Choroid plexus epithelial cell (primary cell): ENCODE data around the gene TMEM106C.

Source experiments
- DNase-seq: peaks from one replicate; pipeline ENCODE4 v3.0.0-alpha.2; 2010; ENCODE audit warnings: low read depth
- H3K4me3 ChIP-seq: 2 replicates; pipeline ENCODE4 v1.5.1; 2011; ENCODE audit warnings: low read depth, mild to moderate bottlenecking, control low read depth, low read length, moderate library complexity
- CTCF ChIP-seq: conservative IDR thresholded peaks from 2 replicates; pipeline ENCODE4 v1.5.1; 2011; ENCODE audit warnings: low read depth, mild to moderate bottlenecking, control low read depth, inconsistent platforms, low read length, moderate library complexity

TMEM106C gene

GRCh38 chr12:48002773-48003218, 39.4 kb downstream of the TMEM106C start:
- peak; percentile 33 for DNase-seq
- no peak for TF ChIP-seq CTCF
- H3K4me3 ChIP-seq: peak overlapping the region; percentile 24

DNA sequence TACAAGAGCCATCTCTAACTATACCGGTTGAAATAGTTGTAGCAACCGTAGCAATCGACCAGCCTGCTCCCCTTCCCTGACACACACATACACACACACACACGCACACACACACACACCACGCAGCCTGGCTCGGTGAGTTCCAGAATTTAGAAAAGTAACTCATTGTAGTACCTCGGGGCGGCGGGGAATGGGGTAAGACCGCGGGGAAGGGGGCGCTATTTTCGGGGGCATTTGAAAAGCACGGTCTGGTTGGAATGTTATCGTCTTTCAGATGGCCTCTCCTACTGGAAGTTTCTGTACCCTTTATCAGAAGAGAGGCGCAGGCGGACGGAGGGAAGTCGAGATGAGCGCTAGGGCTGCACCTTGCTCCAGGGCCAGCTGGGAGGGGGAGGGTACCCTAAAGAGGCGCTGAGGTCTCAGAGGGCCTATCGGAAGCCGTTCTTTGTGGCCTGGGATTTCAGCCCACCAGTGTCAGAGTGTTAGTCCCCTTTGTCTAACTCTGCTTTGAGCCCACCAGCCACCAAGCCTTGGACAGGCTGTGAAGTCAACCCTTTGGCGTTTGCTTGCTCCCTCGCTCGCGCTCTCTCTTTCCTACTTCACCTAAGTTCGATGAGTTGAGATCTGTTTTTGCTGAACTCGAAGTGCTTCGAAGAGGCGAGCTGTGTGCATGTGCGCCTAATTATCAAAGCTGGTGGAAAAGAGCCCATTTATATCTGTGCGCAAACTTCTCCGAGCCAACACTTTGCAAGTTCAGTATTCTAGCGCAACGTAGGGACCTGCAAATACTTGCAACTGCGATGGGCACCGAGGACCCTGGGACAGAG, 40.0 kb downstream of the TMEM106C start:
- no peak overlapping the region for H3K4me3 ChIP-seq
- no peak for DNase-seq
- no peak for TF ChIP-seq CTCF

GRCh38 chr12:48004053-48004941, 40.9 kb downstream of the TMEM106C start, which contains the start of gene COL2A1:
Gene COL2A1, minus strand, starts transcription at chr12:48004476. Its CDS starts 155 bp downstream, at chr12:48004321.
- no peak for TF ChIP-seq CTCF
- no peak for DNase-seq
- H3K4me3 ChIP-seq: no peak within 1 kb of the TSS

GRCh38 chr12:48005001-48005749, 41.8 kb downstream of the TMEM106C start:
- DNase-seq: no peak
- no peak overlapping the region for H3K4me3 ChIP-seq
- TF ChIP-seq CTCF: no peak

- no peak for TF ChIP-seq CTCF
- H3K4me3 ChIP-seq: no peak overlapping the region
- DNase-seq: no peak
Measured at GRCh38 chr12:48005750-48006021, 42.3 kb downstream of the TMEM106C start.

DNA sequence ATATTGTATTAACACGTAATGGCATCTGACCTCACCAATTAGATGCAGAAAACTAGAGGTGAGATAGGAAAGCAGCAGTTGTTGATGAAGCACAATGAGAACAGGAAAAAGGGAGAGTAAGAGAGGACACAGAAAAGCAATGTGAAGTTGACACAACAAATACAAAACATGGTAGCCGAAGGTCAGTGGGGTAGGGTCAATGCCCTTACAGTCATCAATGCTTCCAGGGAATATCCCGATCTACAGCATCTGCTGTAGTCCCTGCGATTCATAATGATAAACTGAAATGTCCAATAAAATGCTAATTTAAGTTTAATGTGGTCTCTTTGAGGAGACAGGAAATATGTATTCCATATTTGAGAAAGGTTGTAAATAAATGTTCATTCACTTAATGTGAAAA, 43.8 kb downstream of the TMEM106C start:
- TF ChIP-seq CTCF: no peak
- DNase-seq: no peak

More for the DNA sequence above, 43.8 kb downstream of the TMEM106C start:
- no peak overlapping the region for H3K4me3 ChIP-seq
